Endodermal cell (in vitro differentiated cells): ENCODE measurements around the gene NEDD9. TPM values are rescaled to one million over a fixed set of nuclear protein-coding genes. Genes with fewer than 3 reads are reported as not detected.

Experiments
- DNase-seq: peaks from one replicate; pipeline ENCODE4 v3.0.0-alpha.2; 2017
- H3K27ac ChIP-seq: 2 replicates; pipeline ENCODE4 v1.5.1; 2013; ENCODE audit warnings: mild to moderate bottlenecking, low read depth, low read length, moderate library complexity
- H3K27me3 ChIP-seq: 2 replicates; pipeline ENCODE4 v1.6.1; 2013; ENCODE audit warnings: mild to moderate bottlenecking, low read length, moderate library complexity; ENCODE audit not compliant: insufficient read depth, control insufficient read depth, poor library complexity, severe bottlenecking
- H3K36me3 ChIP-seq: 2 replicates; pipeline ENCODE4 v1.7.0; 2013; ENCODE audit warnings: mild to moderate bottlenecking, low read length, moderate library complexity; ENCODE audit not compliant: control insufficient read depth, insufficient read depth
- H3K4me1 ChIP-seq: one replicate; pipeline ENCODE4 v1.7.0; 2013; ENCODE audit warnings: low read length; ENCODE audit not compliant: control insufficient read depth, insufficient read depth
- H3K4me3 ChIP-seq: 2 replicates; pipeline ENCODE4 v1.5.1; 2013; ENCODE audit warnings: mild to moderate bottlenecking, low read length, moderate library complexity
- H3K9ac ChIP-seq: 2 replicates; pipeline ENCODE4 v1.6.1; 2013; ENCODE audit warnings: mild to moderate bottlenecking, low read length, moderate library complexity; ENCODE audit not compliant: poor library complexity, severe bottlenecking; ENCODE audit errors: extremely low read depth
- H3K9me3 ChIP-seq: 2 replicates; pipeline ENCODE4 v1.6.1; 2013; ENCODE audit warnings: mild to moderate bottlenecking, low read length, moderate library complexity; ENCODE audit not compliant: control insufficient read depth
- H3K27ac Mint-ChIP-seq: 2 replicates; pipeline ENCODE4 v1.8.0; 2020; ENCODE audit warnings: mixed read lengths
- H3K27me3 Mint-ChIP-seq: 2 replicates; pipeline ENCODE4 v1.8.0; 2021; ENCODE audit warnings: mild to moderate bottlenecking, mixed read lengths; ENCODE audit not compliant: insufficient read depth
- H3K36me3 Mint-ChIP-seq: 2 replicates; pipeline ENCODE4 v1.8.0; 2020; ENCODE audit warnings: low read depth, mixed read lengths
- H3K4me1 Mint-ChIP-seq: 2 replicates; pipeline ENCODE4 v1.8.0; 2020; ENCODE audit warnings: mixed read lengths
- H3K4me3 Mint-ChIP-seq: 2 replicates; pipeline ENCODE4 v1.8.0; 2020; ENCODE audit warnings: mild to moderate bottlenecking, moderate library complexity, mixed read lengths
- H3K9me3 Mint-ChIP-seq: 2 replicates; pipeline ENCODE4 v1.8.0; 2020; ENCODE audit warnings: mild to moderate bottlenecking, mixed read lengths
- CTCF ChIP-seq: fragments of 200-600 bp; sonication (generic); conservative IDR thresholded peaks from 2 replicates; pipeline ENCODE4 v1.5.0; 2021; ENCODE audit warnings: antibody characterized with exemption, mild to moderate bottlenecking
- WGBS, 2 experiments: methylation state at CpG; one replicate each; pipeline versions ENCODE4 v1.1.5 to v1.1.7; 2013; ENCODE audit warnings: missing lambda C conversion rate in 2 of 2, mixed read lengths in 1 of 2; ENCODE audit not compliant: insufficient coverage in 1 of 2, insufficient read length in 1 of 2; 5-methylcytosine and 5-hydroxymethylcytosine counted together
- total RNA-seq, 2 donors: library from RNA; stranded (reverse); fragmentation: NEBNext Ultra II Directional in 1 of 2; extraction: Animal tissue kit (Norgen Biotek cat#: 25700) in 1 of 2; gene quantifications; 2 replicates in 1 of 2; 3 replicates in 1 of 2; pipeline ENCODE4 v1.2.1, GENCODE V29; 2021

NEDD9 gene
- total RNA-seq, 2 donors from 2014 or later = 1.7 to 7.4 TPM

GRCh38 chr6:11193434-11193833 lies 39.0 kb downstream of the NEDD9 start:
- Histone ChIP-seq H3K36me3 (peaks cover 69% of the 10 kb centered on the region), H3K4me3 (no peak overlapping the region), H3K9me3 (no peaks in the 10 kb centered on the region), H3K27me3 (no peaks in the 10 kb centered on the region), H3K4me1 (peaks cover 2% of the 10 kb centered on the region), H3K27ac (no peak overlapping the region), H3K9ac (no peak overlapping the region)
- peaks cover 34% of the 10 kb centered on the region for H3K36me3 Mint-ChIP-seq
- no peak overlapping the region for H3K4me3 Mint-ChIP-seq
- no peak for TF ChIP-seq CTCF
- H3K9me3 Mint-ChIP-seq = peaks cover 3% of the 10 kb centered on the region
- WGBS, 2 experiments = 95% methylated on average over 6 of the region's 6 CpGs; no CpG with 5 or more reads in 1 of the 2 experiments
- peak; percentile 17 for DNase-seq
- no peaks in the 10 kb centered on the region for H3K27me3 Mint-ChIP-seq
- H3K4me1 Mint-ChIP-seq = peaks cover 30% of the 10 kb centered on the region
- no peak overlapping the region for H3K27ac Mint-ChIP-seq

DNA sequence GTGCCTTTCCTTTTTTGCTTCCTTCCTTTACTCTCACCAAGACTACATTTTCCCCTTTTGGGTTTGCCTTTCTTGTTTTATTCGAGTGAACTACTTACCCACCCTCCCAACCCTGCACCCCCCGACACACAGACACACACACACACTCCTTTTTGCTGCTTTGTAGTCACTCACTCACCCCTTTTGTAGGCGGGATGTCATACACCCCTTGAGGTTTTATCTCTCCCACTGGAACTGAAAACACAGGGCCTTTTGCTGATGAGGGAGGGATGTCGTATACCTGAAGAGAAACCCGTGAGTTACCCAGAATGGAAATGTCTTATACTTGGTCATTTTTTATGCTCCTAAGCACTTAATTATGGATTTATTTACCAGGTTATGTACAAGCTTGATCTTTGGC lies 40.3 kb downstream of the NEDD9 start:
- no peak for DNase-seq
- no peaks in the 10 kb centered on the region for H3K27me3 Mint-ChIP-seq
- Histone ChIP-seq H3K9ac (no peak overlapping the region), H3K4me1 (peaks cover 2% of the 10 kb centered on the region), H3K27ac (no peak overlapping the region), H3K27me3 (no peaks in the 10 kb centered on the region), H3K4me3 (no peak overlapping the region), H3K36me3 (peaks cover 74% of the 10 kb centered on the region), H3K9me3 (no peaks in the 10 kb centered on the region)
- peaks cover 23% of the 10 kb centered on the region for H3K4me1 Mint-ChIP-seq
- no peak for TF ChIP-seq CTCF
- H3K27ac Mint-ChIP-seq = peak overlapping the region; percentile 68
- WGBS, 2 experiments = 75 to 87% methylated on average over 3 to 5 of the region's 5 CpGs
- peaks cover 42% of the 10 kb centered on the region for H3K36me3 Mint-ChIP-seq
- H3K4me3 Mint-ChIP-seq = no peak overlapping the region
- peaks cover 3% of the 10 kb centered on the region for H3K9me3 Mint-ChIP-seq

DNA sequence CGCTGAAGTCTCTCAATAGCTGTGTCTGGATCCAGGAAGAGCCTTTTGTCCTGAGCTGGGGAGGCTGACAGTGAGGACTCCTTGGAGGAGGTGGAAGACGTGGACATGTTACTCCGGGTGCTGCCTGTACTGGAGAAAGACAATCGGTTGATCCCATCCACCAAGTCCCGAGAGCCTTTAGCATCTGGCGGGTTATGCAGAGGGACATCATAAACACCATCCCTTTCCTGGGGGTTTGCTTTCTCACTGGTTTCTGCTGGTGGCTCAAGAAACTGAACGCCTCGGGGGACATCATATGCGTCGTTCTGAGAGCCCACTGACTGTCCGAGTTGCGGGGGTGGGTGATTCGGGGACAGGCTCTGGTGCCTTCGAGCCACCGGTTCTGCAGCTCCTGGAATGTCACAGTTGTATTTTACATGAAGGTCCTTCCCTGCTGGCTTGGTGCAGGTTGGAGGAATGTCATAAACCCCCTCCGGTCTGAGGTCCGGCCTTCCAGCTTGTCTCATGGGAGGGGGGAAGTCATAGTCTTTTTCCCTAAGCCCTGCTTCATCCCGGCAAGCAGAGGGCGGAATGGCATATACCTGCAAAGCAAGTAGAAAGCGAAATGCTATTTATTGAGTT lies 41.7 kb downstream of the NEDD9 start:
- Histone ChIP-seq H3K9ac (no peak overlapping the region), H3K27me3 (no peaks in the 10 kb centered on the region), H3K36me3 (peaks cover 87% of the 10 kb centered on the region), H3K4me1 (peaks cover 2% of the 10 kb centered on the region), H3K4me3 (no peak overlapping the region), H3K27ac (no peak overlapping the region), H3K9me3 (no peaks in the 10 kb centered on the region)
- H3K4me1 Mint-ChIP-seq = peaks cover 19% of the 10 kb centered on the region
- H3K36me3 Mint-ChIP-seq = peaks cover 49% of the 10 kb centered on the region
- no peak overlapping the region for H3K27ac Mint-ChIP-seq
- DNase-seq = peak; percentile 67
- WGBS, 2 experiments = 95 to 96% methylated on average over 13 to 20 of the region's 20 CpGs
- H3K4me3 Mint-ChIP-seq = no peak overlapping the region
- no peaks in the 10 kb centered on the region for H3K9me3 Mint-ChIP-seq
- no peaks in the 10 kb centered on the region for H3K27me3 Mint-ChIP-seq
- TF ChIP-seq CTCF = no peak
